ENCODE results near the gene SLC25A26. TPM values are rescaled to one million over a fixed set of nuclear protein-coding genes. Genes with fewer than 3 reads are reported as not detected.

SLC25A26 gene
- total and polyA plus RNA-seq, 2 of the 13 experiments (the other 11 are each of a cell fraction or from before 2014, with no cell fraction given): 23.1 to 32.7 TPM

- TF ChIP-seq ZNF276 (CRISPR knock-in tag; IDR thresholded peaks at IDR 0.05; ENCODE audit: low read depth) (no peak), ETS1 (CRISPR knock-in tag; IDR thresholded peaks at IDR 0.05) (no peak)
These were observed 178.9 kb downstream of the SLC25A26 start (continued) for GRCh38 chr3:66399529-66400232.

- FAIRE-seq: no peak
These were observed 179.8 kb downstream of the SLC25A26 start for GRCh38 chr3:66400411-66401156.

More at GRCh38 chr3:66400411-66401156, 179.8 kb downstream of the SLC25A26 start:
- intact Hi-C loops (cut with micrococcal nuclease; ENCODE audit: unreplicated experiment): no loop called here
- Histone ChIP-seq H3K36me3 (replicated peaks in 1 of 2; ENCODE audit: control insufficient read depth in 1 of 2, insufficient read depth in 2 of 2, low read length in 2 of 2) (peaks cover 20 to 59% of the 10 kb centered on the region in 2 experiments), H4K20me1 (ENCODE audit: insufficient read depth, low read length) (no peaks in the 10 kb centered on the region), H3K4me2 (ENCODE audit: low read depth, low read length) (no peak overlapping the region), H3K27me3 (ENCODE audit: control insufficient read depth in 1 of 2, insufficient read depth in 2 of 2, low read length in 2 of 2) (no peaks in the 10 kb centered on the region), H3K4me3 (replicated peaks in 1 of 3; ENCODE audit: insufficient read depth in 1 of 3, low read depth in 2 of 3, low read length in 3 of 3) (no peak overlapping the region), H3K4me1 (ENCODE audit: insufficient read depth, low read length) (no peaks in the 10 kb centered on the region), H3K27ac (ENCODE audit: extremely low read length, insufficient read depth, low read length) (no peak overlapping the region), H2AFZ (ENCODE audit: low read length) (no peak overlapping the region), H3K9ac (ENCODE audit: insufficient read depth, low read depth, low read length) (no peak overlapping the region), H3K9me3 (ENCODE audit: low read length) (no peaks in the 10 kb centered on the region), H3K79me2 (ENCODE audit: insufficient read depth, low read length) (no peaks in the 10 kb centered on the region)
- no TSS peak for BruUV-seq (replicated peaks)
- ChIA-PET POLR2A (no interaction called here), CTCF (ENCODE audit: low intra/inter-chr PET ratio, low total read pairs) (no interaction called here)
- TF ChIP-seq NFKBIZ (CRISPR knock-in tag; IDR thresholded peaks at IDR 0.05) (no peak), DMAP1 (CRISPR knock-in tag; IDR thresholded peaks at IDR 0.05) (no peak), PRMT3 (CRISPR knock-in tag; IDR thresholded peaks at IDR 0.05; ENCODE audit: borderline replicate concordance, low read depth) (no peak), RFXANK (CRISPR knock-in tag; IDR thresholded peaks at IDR 0.05) (no peak), CCDC6 (CRISPR knock-in tag; IDR thresholded peaks at IDR 0.05) (no peak), ZNF724P (CRISPR knock-in tag; IDR thresholded peaks at IDR 0.05; ENCODE audit: borderline replicate concordance) (no peak), ZBTB25 (CRISPR knock-in tag; IDR thresholded peaks at IDR 0.05) (no peak), GATAD2A (CRISPR knock-in tag; IDR thresholded peaks at IDR 0.05) (no peak), ZFP36 (IDR thresholded peaks at IDR 0.05; ENCODE audit: borderline replicate concordance, low read depth, low read length, partially characterized antibody) (no peak), ZFP1 (CRISPR knock-in tag; IDR thresholded peaks at IDR 0.05) (no peak), ZNF143 (CRISPR knock-in tag; IDR thresholded peaks at IDR 0.05) (no peak), ZHX1 (CRISPR knock-in tag; IDR thresholded peaks at IDR 0.05; ENCODE audit: low read depth) (no peak), ZFP90 (CRISPR knock-in tag; IDR thresholded peaks at IDR 0.05; ENCODE audit: borderline replicate concordance) (no peak)
- no peak for DNase-seq (ENCODE audit: low spot score)
- WGBS (ENCODE audit: low lambda C conversion rate): 92% methylated on average over 12 of the region's 15 CpGs
- no peak; the same call in 2 of the 3 replicates for ATAC-seq
- in situ Hi-C loops (cut with HindIII; ENCODE audit: extremely low pct_ligation_motif_present, low pct_unique_long_range_greater_than_20kb): no loop called here
